HG03575 (cell line): ENCODE data around the gene PPIG.

Source experiments
- ATAC-seq: cut with Tn5 transposase; IDR thresholded peaks from one replicate; pipeline ENCODE4 v1.9.1; 2021; ENCODE audit not compliant: unreplicated experiment, insufficient number of reproducible peaks, low FRiP score; ENCODE audit errors: extremely low read depth

Gene PPIG

GRCh38 chr2:169653636-169654035, 69.5 kb downstream of the PPIG start:
- no peak for ATAC-seq

DNA sequence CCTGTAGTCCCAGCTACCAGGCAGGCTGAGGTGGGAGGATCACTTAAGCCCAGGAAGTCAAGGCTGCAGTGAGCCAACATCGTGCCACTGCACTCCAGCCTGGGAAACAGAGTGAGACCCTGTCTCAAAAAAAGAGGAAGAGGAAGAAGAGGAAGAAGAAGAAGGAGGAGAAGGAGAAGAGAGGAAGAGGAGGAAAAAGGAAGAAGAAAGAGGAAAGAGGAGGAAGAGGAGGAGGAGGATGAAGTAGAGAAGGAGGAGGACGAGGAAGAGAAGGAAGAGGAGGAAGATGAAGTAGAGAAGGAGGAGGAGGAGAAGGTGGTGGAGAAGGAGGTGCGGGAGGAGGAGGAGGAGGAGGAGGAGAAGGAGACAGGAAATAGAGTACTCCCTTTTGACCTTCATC, 72.0 kb downstream of the PPIG start:
- no peak for ATAC-seq

- ATAC-seq: no peak
Observed at GRCh38 chr2:169658877-169659276, 74.7 kb downstream of the PPIG start.

- ATAC-seq: no peak
Observed at GRCh38 chr2:169659320-169659719, 75.2 kb downstream of the PPIG start.

DNA sequence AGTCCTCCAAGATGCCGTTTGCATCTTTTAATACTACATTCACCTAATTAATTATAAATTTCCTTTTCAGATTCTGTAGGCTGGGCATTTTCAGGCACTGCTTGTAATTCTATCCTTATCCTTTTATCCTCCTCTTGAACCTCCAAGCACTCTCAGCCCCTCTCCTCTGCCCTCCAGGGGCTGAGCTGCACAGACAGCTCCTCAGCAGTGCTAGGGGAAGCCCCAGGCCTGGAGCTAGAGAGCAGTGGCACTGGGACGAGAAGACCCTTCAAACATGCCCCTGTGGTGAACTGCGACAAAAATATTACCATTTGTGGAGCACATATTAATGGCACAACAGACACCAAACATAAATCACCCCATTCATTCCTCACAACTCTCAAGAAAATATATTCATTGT, 77.1 kb downstream of the PPIG start:
- ATAC-seq: no peak

DNA sequence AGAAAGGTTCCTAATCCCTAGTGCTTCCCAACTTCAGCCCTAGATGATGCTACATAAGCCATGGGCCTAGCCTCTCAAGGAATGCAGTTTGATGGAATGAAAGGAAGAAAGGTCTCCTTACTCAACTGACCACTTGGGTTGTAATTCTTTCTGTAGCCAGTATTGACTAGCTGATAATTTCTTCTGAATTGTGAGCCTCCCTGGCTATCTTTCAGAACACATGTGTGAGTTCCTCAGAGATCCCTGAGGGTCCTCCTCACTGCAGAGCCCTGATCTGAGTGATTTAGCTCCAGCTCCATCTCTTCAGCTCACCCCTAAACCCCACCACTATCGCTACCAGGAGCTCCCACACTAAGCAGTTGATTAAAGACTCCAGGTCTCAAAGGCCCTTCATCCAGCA, 78.6 kb downstream of the PPIG start:
- no peak for ATAC-seq

- ATAC-seq: no peak
Observed at GRCh38 chr2:169663247-169663646, 79.1 kb downstream of the PPIG start.

DNA sequence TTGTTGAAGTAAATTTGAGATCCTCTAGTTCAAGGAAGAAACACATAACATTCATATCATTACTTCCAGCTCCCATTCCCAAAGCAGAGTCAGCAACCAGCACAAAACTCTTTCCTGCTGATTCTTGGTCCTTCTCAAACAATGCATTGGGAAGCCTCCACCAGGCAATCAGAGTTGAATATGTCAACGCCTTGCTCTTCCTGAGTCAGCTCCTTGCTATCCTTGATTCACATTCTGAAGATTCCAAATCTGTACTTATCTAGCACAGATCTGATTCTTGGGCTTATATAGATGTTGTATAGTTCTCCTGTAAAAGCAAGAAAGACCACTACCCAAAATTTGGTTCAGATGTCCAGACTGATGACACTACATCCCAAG, 80.4 kb downstream of the PPIG start:
- ATAC-seq: no peak

DNA sequence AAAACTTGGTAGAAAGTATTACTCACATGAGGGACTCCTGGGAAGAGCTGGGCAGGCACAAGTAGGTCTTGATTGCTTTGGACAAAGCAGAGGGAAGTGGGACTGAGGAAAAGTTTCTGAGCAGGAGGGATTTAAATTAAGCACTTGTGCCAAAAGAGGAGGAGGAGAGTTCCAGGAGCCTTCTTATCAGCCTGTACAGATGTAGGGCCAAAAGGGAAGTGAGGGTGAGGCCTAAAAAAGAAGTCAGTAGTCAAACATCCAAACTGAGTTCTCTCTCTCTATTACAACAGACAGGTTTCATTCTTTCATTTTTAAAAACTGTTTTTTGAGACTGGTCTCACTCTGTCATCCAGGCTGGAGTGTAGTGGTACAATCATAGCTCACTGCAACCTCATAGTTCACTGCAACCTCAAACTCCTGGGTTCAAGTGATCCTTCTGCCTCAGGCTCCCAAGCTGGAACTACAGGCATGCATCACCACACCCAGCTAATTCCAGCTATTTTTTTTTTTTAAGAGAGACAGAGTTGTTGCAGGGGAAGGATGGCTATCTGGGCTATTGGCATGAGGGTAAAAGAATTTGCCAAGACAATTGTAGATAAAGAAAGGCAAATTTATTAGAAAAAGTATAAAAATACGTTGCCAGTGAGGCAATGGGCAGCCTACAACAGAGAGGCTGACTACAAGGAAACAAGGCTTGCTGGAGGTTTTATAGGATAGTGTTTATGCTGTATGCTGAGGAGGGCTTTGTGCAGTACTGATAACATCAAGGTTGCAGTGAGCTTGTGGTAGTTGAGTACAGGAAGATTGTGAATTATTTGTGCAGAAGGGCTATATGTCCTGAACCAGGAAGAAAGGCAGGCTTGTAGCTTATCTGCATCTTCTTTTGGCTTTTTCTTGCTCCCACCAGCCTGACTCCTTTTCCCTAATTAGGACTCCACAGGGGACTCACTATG, 81.1 kb downstream of the PPIG start:
- ATAC-seq: no peak

GRCh38 chr2:169667583-169667982, 83.4 kb downstream of the PPIG start:
- no peak for ATAC-seq

GRCh38 chr2:169670215-169670651, 86.1 kb downstream of the PPIG start:
- ATAC-seq: no peak

DNA sequence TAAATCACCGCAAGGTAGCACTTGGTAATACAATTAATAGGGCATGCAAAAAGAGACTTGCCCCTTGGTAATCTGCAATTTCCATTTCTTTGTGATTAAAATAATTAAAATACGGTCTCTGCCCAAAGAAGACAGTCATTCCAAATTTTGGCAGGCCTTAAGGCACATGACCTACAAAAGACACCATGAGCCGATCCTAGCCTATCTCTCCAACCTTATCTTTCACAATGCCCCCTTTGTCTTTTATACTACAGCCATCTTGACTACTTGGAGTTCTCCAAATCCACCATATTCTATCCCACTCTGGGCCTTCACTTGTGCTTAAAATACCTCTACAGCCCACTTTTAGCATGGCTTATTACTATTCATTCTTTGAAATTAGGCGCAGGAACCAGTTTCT, 86.8 kb downstream of the PPIG start:
- no peak for ATAC-seq

DNA sequence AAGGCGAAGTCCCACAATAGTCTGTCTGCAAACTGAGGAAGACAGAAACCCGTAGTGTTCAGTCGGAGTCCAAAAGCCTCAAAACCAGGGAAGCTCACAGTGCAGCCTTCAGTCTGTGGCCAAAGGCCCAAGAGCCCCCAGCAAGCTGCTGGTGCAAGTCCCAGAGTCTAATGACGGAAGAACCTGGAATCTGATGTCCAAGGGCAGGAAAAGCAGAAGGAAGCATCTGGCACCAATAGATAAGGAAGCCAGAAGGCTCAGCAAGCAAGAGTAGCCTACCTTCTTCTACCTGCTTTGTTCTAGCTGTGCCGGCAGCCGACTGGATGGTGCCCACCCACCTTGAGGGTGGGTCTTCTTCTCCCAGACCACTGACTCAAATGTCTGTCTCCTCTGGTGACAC, 88.3 kb downstream of the PPIG start:
- ATAC-seq: no peak

GRCh38 chr2:169673106-169673505, 89.0 kb downstream of the PPIG start:
- no peak for ATAC-seq

DNA sequence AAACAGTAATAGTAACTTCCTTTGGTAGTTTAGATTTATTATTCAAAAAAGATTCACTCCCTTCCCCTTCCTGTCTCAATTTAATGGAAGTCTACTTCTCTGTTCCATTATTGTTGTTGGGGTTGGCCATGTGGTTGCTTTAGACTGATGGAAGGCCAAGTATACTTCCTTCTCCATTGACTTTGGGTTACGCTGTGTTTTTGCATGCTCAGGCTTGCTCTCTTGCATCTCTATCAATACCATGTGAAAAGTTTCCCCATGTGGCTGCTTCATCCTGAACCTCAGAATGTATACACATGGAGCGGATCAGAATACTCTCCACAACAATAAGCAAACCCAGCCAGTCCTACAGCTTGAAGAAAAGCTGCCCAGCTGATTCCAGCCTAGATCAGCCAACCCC, 89.8 kb downstream of the PPIG start:
- no peak for ATAC-seq

DNA sequence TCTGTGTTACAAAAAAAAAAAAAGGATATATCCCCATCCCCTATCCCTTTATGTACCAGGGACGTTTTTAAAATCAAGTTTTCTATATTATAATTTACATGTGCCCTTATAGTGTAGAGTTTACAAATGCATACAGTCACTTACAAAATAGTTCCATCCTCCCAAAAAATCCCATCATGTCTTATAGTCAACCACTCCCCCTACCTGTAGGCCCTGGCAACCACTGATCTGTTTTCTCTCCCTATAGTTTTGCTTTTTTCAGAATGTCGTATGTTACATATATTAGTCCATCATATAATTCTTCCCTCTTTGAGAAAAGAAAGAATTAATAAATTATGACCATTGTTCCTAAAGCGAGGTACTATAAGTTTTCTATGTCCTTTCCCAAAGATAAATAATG, 92.2 kb downstream of the PPIG start:
- no peak for ATAC-seq

GRCh38 chr2:169676850-169677249, 92.7 kb downstream of the PPIG start:
- no peak for ATAC-seq

DNA sequence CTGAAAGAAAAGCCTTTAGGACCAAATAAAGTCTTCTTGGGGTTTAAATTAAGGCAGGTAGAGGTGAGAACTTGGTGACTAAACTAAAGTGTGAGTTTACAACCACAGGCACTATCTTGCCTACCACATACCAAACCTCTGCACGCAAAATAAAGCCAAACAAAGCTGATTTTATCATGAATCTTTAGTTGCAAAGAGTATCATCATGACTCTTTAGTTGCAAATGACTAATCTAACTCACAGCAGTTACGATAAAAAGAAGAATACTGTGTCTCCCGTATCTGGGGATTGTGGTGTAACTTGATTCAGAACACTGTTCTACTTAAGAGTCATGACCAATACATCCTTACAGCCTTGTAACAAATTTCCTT, 98.9 kb downstream of the PPIG start:
- ATAC-seq: no peak

DNA sequence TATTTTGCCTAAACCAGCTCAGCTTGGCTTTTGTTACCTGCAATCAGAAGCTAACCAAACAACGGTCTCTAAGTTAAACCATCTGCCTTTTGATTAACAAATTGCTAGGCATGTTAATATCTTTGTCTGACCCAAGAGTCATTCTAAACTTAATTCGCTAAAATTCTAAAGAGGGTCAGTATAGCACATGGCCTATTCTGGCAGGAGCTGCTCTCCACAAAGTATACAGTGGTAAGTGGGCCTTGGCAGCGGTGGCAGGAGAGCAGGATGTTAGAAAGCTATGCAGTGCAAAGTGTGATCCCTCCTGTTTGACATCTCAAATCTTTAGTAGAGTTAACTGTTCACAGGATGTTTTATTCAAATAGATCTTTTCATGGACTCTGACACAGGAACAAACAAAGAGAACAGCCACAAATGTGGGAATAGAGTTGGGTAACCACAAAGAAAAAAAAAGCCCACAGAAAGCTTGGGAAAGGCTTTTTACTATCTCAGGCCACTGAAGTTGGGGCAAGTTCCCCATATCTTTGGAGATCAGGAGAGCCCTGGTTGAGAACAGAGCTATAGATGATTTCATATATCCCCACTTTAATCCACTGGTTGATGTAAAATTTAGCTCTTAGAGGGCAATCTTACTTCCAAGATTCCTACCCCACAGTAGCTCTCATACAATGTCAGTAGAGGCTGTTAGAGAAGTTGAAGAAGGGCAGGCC, 99.4 kb downstream of the PPIG start:
- no peak for ATAC-seq

DNA sequence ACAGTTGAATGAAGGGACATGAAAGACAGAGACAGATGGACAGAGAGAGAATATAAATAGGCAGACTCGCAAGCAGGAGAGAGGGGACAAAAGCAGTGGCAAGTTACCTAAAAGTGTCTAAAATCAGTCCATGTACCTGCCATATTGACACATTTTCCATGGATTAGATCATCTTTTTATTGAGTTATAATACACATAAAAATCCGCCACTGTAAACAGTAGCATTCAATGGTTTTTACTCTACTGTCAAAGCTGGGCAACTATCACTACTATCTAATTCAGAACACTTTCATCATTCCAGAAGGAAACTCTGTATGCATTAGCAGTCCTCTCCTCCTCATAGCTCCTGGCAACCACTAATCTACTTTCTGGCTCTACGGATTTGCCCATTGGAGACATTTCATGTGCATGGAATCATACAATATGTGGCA, 100.0 kb downstream of the PPIG start:
- ATAC-seq: no peak
